GM08714 (cell line): ENCODE measurements around the gene PEX10.

Experiments used
- H3K4me3 ChIP-seq: fragments of 200-500 bp; sonication (Bioruptor generic); 2 replicates; pipeline ENCODE4 v1.5.1; 2014; ENCODE audit warnings: mild to moderate bottlenecking, low read length, inconsistent platforms
- ZNF274 ChIP-seq: IDR thresholded peaks from 2 replicates; pipeline ENCODE4 v1.6.1; 2012; ENCODE audit warnings: mild to moderate bottlenecking, low read depth, low read length

The PEX10 gene

DNA sequence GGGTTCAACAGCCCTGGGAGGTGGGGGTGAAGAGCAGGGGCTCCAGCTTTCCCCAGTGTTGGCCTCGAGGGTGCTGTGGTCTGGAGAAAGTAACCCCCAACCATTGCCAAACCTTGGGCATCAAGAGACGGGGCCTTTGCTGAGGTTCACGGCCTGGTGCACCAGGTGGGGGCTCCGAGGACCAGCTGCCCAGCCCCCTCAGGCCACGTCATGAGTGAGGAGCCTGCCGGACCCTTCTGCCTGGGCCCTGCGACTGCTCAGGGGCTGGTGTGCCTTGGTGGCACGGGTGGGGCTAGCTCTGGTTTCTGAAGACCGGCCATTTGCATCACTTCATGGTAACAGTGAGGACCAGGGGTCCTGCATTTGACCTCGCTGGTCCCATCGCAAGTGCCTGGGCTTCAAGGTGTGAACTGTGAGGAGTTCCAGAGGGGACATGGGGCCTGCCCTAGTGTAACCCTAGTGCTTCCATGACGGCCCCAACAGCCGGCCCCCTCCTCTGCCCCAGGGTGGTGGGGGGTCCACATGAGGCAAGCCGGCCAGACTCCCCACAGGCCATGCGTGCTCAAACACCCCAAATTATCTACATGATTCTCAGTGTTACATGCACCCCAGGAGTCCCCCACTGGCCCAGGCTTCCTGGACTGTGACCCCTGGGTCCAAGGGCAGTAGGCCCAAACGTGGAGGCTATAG, 34.5 kb downstream of the PEX10 start:
- TF ChIP-seq ZNF274: no peak

DNA sequence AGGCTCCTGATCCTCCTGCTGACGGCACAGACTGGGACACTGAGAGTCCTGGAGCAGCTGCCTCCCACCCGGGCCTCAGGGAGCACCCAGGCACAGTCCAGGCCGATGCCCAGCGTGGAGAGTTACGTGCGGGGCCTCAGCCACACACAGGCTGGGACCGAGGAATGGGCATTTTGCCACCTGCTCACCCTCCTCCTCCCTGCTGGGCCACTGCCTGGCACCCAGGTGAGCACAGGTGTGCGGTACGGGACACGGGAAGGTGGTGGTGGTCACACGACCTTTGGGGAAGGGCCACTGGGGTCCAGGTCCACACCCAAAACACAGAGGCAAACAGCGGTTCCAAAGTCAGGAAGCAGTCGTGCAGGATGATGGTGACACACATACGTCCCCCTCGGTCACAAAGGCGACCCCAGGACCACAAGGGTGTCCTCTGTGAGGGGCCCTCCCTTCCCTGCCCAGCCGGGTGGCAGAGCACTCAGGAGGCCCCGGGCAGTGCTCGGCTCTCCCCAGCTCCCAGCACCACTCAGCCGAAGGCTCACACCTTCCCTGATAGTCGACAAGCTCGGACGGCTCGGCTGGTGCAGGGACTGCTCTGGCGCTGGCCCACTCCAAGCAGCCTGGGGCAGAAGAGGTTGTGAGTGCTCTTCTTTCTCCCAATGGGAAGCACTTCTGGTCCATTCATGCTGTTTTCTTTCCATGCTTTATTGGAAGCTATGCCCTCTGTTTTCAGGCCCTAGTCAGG, 35.3 kb downstream of the PEX10 start:
- no peak overlapping the region for H3K4me3 ChIP-seq
- TF ChIP-seq ZNF274: no peak

More for the DNA sequence above, 34.5 kb downstream of the PEX10 start:
- H3K4me3 ChIP-seq: no peak overlapping the region

DNA sequence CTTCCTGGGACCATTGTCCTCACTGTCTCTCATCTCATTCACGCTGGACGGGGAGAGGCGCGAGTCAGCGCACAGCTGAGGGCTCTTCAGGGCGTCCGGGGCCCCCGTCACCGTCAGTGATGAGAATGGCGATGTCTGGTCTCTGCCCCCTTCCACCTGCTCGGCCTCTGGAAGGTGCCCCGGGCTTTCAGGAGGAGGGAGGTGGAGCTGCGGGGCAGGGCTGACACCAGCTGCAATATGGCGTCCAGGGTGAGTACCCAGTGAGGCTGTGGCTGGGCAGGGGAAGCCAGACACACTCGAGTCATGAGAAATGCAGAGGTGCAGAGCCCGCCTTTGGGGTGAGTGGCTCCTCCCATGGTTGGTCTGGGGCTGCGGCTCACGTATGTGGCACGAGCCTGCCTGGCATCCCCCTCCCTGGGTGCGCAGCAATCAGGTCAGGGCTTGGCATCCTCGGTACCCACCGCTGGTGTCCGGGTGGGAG, 36.1 kb downstream of the PEX10 start:
- TF ChIP-seq ZNF274: no peak
- H3K4me3 ChIP-seq: no peak overlapping the region

DNA sequence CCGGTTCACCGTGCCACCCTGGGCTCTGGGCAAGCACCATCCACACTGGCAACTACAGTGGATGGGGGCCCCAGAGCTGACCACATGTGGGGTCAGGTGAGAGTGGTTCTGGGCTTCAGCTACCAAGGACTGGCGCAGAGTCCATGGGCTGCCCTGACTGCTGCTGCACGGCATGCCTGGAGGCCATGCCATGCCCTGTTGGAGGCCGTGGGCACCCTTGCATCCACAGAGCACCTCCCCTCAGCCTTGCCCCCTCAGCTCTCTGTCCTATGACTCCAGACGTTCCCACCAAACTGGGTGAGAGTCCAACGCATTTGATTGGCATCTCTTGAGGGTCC, 36.5 kb downstream of the PEX10 start:
- TF ChIP-seq ZNF274: no peak
- H3K4me3 ChIP-seq: no peak overlapping the region

DNA sequence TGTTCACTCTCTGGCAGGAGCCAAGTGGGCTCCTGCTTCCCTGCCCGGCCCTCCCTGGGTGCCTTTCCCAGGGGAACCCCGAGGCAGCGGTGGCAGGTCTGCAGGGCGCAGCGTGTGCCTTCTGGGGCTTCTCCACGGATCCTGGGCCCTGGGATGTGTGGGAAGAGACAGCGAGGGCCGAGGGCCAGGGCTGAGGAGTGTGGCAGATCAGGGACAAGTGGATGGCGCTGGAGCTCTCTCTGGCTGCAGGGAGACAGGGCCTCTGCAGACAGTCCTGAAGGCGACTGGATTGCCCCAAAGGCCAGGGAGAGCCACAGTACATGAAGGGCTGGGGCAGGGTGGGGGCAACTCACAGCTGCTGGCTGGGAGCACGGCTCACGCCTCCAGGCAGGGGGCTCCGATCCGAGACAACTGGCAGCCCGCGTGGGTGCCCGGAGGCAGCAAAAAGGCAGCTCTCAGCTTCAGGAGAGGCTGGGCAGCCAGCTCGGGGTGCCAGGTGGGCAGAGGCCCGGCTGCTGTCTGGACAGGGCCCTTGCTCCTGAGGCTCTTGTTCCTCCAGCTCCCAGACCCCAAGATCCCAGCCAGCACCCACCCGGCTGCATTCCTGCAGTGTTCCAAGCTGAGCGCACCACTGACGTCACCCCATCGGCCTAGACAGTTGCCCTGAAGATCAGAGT, 37.0 kb downstream of the PEX10 start:
- no peak for TF ChIP-seq ZNF274
- no peak overlapping the region for H3K4me3 ChIP-seq

DNA sequence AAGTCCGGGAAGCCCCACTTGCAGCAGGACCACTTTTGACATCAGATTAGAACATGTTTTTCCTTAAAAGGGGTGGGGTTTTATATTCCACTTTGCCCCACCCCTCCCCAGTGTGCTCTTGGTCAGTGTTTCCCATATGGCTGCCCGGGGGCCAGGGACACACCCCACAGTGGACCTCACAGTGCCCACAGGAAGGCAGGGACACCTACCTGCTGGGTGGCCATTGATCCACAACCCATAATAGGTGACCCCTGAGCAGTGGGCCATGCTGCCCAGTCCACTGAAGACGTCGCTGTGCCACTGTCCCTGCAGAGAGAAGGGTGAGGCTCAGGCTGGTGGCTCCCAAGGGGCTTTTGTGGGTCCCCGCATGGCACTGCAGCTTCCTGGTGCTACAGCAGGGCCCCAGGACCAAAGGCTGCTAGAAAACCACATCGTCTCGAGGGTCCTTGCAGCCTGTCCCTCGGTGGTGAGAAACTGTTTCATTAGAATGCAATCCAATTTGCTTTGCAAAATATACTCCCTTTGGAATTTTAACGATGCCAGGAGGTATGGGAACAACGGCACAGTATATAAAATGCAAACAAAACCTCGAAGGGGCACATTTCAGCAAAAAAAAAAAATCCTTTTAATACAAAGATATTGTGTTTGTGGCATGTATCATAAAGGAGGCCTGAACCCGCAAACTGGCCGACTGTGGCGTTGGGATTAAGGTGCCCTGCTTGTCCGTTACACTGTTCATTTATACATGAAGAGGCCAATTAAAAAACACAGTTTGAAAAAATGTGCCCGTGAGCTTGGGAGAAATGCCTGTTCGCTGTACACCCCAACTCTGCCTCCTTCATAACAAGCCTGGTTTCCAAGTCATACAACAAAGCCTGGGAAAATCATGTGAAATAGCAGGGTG, 37.9 kb downstream of the PEX10 start:
- no peak for TF ChIP-seq ZNF274

DNA sequence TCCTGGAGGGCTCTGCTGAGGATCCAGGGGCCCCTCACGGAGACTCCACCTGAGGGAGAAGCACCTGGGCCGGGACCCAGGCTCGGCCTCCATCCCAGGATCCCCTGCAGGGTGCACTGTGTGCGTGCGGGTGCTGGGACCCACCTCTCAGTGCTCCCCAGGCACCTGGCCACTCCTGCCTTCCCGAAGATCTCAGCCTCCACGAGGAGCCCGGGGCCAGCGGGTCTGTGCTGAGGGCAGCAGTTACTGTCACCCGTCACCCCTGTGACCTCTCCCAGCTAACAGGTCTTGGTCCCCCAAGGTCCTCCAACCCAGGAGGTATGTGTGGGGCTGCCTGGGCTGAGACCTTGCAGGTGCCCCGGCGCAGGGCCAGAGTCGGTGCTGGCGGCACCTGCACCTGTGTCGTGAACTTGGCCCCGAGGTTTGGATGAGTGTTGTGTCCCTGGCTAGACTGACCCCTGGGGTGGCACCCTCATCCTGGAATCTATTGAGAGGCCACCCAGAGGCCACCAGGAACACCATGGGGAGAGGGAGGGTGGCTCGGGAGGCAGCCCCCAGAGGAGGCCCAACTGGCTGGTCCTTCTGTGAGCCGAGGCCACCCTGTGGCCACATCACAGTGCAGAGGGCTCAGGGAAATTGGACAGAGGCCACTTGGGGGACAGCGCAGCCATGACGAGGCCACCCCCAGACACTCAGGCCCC, 38.7 kb downstream of the PEX10 start:
- no peak for TF ChIP-seq ZNF274
- no peak overlapping the region for H3K4me3 ChIP-seq

More for the DNA sequence above, 37.9 kb downstream of the PEX10 start:
- H3K4me3 ChIP-seq: no peak overlapping the region

DNA sequence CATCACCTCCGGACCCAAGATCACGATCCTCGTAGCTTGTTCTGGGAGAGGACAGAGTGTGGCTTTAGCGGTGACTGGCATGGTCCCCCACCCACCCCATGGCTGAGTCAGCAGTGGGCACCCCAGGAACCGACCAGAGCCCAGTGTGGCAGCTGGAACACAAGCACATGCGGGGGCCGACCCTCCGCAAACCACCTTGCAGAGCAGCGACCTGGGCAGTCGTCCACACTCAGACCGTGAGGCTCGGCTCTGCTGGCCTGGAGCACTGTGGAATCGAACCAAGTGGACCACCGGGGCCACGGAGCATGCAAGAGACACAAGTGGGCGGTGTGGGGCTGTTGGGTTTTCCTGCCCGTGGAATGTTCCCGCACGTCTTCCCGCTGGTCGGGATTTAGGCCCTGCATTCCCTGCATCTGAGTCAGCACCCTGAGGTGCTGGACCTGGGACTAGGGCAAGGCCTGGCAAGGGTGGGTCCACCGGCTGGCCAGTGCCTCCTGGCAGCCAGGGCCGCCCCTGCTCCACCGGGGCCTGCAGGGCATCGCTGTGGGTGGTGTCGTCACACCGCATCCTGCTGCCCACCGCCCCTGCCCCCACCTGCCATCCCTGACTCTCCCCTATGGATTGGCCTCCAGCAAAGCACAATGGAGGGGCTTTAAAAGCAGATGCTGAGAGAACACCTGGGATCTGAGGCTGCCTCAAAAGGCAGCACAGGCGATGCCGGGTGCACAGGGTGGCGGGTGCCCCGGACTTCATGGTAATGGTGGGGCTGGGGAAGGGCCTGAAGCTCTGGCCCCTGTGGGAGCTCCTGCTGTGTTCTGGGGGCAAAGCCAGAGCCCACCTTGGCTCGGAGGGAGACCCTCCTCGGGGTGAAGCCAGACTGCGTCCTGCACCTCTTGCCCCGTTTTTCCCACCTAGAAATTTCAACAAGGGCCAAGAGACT, 39.5 kb downstream of the PEX10 start:
- TF ChIP-seq ZNF274: no peak
- H3K4me3 ChIP-seq: no peak overlapping the region

DNA sequence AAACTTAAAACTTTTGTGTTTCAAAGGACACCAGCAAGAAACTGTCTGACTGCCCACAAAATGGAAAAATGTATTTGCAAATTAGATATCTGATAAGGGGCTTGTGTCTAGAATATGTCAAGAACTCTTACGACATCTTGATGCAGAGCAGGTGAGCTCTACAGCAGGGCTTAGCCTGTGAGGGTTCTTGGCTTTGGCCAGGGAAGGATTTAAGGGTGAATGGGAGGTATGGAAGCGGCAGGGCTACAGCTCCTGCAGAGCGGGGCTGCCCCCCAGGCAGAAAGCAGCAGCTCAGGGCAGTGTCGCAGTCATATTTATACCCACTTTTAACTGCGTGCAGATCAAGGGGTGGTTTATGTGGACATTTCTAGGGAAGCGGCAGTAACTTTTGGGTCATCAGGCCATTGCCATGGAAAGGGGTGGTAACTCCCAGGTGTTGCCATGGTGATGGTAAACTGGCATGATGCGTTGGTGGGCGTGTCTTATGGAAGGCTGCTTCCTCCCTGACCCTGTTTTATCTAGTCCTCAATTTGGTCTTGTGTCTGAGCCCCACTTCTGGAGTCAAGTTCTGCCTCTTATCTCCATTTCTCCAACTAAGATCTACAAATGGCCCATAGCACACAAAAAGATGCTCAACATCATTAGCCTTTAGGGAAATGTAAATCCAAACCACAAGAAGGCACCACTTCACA, 44.2 kb downstream of the PEX10 start:
- H3K4me3 ChIP-seq: no peak overlapping the region
- TF ChIP-seq ZNF274: no peak

DNA sequence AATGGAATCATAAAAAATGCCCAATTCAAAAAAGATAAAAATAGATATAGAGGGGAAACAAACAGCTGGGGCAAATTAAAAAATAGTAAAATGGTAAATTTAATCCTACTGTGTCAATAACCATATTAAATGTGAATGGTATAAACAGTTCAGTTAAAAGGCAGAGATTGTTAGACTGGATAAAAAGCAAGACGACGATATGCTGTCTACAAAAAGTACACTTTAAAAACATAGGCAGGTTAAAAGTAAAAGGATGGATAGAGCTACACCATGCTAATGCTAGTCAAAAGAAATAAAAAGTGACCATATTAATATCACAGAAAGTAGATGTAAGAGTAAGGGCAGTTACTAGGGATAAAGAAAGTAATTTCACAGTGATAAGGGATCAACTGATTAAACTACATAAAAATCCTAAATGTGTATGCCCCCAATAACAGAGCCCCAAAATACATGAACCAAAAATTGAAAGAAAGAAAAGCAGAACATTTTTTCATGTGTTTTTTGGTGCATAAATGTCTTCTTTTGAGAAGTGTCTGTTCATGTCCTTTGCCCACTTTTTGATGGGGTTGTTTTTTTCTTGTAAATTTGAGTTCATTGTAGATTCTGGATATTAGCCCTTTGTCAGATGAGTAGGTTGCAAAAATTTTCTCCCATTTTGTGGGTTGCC, 48.4 kb downstream of the PEX10 start:
- H3K4me3 ChIP-seq: no peak overlapping the region
- TF ChIP-seq ZNF274: no peak

DNA sequence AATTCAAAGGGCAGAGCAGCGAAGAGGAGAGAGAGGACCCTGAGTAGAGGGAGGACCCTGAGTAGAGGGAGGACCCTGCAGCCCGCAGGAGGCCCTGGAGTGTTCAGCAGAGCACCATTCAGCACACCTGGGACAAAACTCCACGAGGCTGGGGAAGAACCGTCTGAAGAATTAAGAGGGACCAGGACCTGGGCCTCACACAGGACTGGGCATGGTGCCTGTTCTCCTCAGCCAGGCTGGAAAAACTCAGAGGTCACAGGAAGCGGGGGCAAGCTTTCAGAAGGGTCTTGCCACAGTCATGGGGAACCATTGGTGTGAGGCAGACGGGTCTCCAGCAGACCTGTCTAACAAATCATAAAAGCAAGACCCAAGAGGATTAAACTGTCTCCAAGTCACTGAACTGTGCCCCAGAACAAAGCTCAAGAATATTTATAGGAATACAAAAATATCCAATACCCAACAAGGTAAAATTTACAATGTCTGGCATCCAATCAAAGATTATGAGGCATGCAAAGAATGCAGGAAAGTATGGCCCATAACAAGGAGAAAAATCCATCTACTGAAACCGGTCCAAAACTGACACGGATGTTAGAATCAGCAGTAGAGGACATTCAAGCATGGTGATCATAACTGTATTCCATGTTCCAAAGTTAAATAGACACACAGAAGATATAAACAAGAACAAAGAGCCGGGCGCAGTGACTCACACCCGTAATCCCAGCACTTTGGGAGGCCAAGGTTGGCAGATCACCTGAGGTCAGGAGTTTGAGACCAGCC, 51.6 kb downstream of the PEX10 start:
- no peak overlapping the region for H3K4me3 ChIP-seq
- TF ChIP-seq ZNF274: no peak
